ENCODE measurements around the gene CD180.

DNA sequence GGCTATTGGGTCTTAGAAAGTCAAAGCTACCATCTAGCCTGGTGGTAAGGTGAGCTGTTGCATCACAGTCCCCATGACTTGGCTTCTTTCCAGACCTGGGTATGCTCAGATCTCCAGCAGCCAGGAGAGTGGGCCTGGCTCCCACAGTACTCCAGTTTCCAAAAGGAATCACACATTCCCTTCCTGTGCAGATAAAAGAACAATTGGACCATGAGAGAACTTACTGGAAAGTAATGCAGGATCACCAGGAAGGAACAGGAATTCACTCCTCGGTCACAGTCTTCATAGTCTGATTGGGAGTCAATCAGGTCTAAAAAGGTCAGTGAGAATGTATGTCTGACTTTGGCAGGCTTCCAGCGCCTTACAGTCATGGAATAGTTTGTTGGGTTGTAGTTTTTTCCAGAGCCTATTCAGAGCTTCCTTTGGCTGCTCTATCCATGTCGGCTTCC, 47.8 kb upstream of the CD180 start:
- TF ChIP-seq, protein P1, sequence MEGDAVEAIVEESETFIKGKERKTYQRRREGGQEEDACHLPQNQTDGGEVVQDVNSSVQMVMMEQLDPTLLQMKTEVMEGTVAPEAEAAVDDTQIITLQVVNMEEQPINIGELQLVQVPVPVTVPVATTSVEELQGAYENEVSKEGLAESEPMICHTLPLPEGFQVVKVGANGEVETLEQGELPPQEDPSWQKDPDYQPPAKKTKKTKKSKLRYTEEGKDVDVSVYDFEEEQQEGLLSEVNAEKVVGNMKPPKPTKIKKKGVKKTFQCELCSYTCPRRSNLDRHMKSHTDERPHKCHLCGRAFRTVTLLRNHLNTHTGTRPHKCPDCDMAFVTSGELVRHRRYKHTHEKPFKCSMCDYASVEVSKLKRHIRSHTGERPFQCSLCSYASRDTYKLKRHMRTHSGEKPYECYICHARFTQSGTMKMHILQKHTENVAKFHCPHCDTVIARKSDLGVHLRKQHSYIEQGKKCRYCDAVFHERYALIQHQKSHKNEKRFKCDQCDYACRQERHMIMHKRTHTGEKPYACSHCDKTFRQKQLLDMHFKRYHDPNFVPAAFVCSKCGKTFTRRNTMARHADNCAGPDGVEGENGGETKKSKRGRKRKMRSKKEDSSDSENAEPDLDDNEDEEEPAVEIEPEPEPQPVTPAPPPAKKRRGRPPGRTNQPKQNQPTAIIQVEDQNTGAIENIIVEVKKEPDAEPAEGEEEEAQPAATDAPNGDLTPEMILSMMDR (IDR thresholded peaks at IDR 0.05): no peak
- TF ChIP-seq POLR2A (IDR thresholded peaks at IDR 0.05): no peak

Data from right lobe of liver (tissue), 4 donors.